ENCODE data around the gene TSPAN7. TPM values are rescaled to one million over a fixed set of nuclear protein-coding genes. Genes with fewer than 3 reads are reported as not detected.

TSPAN7 gene
- total and polyA plus RNA-seq, 9 of the 15 experiments (the other 6 are each of a cell fraction or from before 2014, with no cell fraction given): 0.07 to 0.29 (median 0.12) TPM; not detected in 1

DNA sequence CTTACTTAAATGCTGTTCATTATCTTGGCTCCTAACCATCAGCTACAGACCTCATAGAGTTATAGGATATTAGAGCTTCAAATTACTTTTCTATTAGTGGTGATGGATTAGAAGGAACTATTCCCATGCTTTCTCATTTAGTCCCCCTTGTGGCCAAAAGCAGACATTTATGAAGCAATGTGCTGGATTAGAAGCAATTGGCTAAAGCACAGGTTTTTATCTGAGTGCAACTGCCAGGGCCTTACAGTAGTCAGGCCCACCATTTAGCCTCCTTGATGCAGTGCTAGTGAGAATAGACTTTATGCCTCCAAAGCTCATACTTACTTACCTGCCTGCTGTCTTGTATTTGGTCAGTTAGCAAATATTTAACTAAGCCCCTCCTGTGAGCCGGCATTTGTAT lies 93.0 kb downstream of the TSPAN7 start (continued):
- TF ChIP-seq, protein P1, sequence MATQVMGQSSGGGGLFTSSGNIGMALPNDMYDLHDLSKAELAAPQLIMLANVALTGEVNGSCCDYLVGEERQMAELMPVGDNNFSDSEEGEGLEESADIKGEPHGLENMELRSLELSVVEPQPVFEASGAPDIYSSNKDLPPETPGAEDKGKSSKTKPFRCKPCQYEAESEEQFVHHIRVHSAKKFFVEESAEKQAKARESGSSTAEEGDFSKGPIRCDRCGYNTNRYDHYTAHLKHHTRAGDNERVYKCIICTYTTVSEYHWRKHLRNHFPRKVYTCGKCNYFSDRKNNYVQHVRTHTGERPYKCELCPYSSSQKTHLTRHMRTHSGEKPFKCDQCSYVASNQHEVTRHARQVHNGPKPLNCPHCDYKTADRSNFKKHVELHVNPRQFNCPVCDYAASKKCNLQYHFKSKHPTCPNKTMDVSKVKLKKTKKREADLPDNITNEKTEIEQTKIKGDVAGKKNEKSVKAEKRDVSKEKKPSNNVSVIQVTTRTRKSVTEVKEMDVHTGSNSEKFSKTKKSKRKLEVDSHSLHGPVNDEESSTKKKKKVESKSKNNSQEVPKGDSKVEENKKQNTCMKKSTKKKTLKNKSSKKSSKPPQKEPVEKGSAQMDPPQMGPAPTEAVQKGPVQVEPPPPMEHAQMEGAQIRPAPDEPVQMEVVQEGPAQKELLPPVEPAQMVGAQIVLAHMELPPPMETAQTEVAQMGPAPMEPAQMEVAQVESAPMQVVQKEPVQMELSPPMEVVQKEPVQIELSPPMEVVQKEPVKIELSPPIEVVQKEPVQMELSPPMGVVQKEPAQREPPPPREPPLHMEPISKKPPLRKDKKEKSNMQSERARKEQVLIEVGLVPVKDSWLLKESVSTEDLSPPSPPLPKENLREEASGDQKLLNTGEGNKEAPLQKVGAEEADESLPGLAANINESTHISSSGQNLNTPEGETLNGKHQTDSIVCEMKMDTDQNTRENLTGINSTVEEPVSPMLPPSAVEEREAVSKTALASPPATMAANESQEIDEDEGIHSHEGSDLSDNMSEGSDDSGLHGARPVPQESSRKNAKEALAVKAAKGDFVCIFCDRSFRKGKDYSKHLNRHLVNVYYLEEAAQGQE (IDR thresholded peaks at IDR 0.05; ENCODE audit: borderline replicate concordance): peak; percentile 38; the same call in 1 of the 2 replicates
- TF ChIP-seq, protein P1 (CRISPR knock-in tag; IDR thresholded peaks at IDR 0.05; ENCODE audit: low read depth): no peak
- no peak for TF ChIP-seq NCOR1 (IDR thresholded peaks at IDR 0.05)
- 0 out of 2 replicates have a peak, but pooled peaks have one; percentile 30 for TF ChIP-seq CEBPG (CRISPR knock-in tag; IDR thresholded peaks at IDR 0.05)
- TF ChIP-seq CEBPG (tag; conservative IDR thresholded peaks at IDR 0.05 in 1 of 2, IDR thresholded peaks at IDR 0.05 in 1 of 2): peak; percentile 56 to 80; a peak in 3 of 4 replicates
- TF ChIP-seq TEAD4 (IDR thresholded peaks at IDR 0.05; ENCODE audit: low read length): 0 out of 2 replicates have a peak, but pooled peaks have one; percentile 27
- TF ChIP-seq TEAD4 (CRISPR knock-in tag; IDR thresholded peaks at IDR 0.05; ENCODE audit: borderline replicate concordance): no peak
- TF ChIP-seq, protein P2, sequence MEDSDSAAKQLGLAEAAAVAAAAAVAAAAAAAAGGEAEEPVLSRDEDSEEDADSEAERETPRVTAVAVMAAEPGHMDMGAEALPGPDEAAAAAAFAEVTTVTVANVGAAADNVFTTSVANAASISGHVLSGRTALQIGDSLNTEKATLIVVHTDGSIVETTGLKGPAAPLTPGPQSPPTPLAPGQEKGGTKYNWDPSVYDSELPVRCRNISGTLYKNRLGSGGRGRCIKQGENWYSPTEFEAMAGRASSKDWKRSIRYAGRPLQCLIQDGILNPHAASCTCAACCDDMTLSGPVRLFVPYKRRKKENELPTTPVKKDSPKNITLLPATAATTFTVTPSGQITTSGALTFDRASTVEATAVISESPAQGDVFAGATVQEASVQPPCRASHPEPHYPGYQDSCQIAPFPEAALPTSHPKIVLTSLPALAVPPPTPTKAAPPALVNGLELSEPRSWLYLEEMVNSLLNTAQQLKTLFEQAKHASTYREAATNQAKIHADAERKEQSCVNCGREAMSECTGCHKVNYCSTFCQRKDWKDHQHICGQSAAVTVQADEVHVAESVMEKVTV (CRISPR knock-in tag; IDR thresholded peaks at IDR 0.05): 0 out of 2 replicates have a peak, but pooled peaks have one; percentile 14
- TF ChIP-seq RCOR1 (IDR thresholded peaks at IDR 0.05; ENCODE audit: borderline replicate concordance in 1 of 2, low read depth in 2 of 2, low read length in 2 of 2): 0 out of 4 replicates have a peak, but pooled peaks of 1 of the 2 experiments have one; percentile 11
- peak; percentile 50; the same call in 1 of the 2 replicates for TF ChIP-seq CEBPB (tag; IDR thresholded peaks at IDR 0.05)
- TF ChIP-seq RAD21 (CRISPR knock-in tag; conservative IDR thresholded peaks at IDR 0.05 in 1 of 2, IDR thresholded peaks at IDR 0.05 in 1 of 2): peak; percentile 35 to 55
- TF ChIP-seq NFIC (IDR thresholded peaks at IDR 0.05): 0 out of 2 replicates have a peak, but pooled peaks have one; percentile 10
- no peak for TF ChIP-seq ZSCAN29 (IDR thresholded peaks at IDR 0.05)
